ENCODE results near the gene CDKN2D.

DNA sequence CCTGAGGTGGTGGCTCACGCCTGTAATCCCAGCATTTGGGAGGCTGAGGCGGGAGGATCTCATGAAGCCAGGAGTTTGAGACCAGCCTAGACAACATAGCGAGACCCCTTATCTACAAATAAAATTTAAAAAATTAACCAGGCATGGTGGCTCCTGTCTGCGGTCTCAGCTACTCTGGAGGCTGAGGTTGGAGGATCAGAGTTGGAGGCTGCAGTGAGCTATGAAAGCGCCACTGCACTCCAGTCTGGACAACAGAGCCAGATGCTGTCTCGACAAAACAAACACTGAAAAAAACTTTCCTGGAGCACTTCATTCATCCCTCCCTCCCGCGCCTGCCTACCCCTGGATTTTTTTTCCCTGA is 25.7 kb downstream of the CDKN2D start:
- TF ChIP-seq, protein P1, sequence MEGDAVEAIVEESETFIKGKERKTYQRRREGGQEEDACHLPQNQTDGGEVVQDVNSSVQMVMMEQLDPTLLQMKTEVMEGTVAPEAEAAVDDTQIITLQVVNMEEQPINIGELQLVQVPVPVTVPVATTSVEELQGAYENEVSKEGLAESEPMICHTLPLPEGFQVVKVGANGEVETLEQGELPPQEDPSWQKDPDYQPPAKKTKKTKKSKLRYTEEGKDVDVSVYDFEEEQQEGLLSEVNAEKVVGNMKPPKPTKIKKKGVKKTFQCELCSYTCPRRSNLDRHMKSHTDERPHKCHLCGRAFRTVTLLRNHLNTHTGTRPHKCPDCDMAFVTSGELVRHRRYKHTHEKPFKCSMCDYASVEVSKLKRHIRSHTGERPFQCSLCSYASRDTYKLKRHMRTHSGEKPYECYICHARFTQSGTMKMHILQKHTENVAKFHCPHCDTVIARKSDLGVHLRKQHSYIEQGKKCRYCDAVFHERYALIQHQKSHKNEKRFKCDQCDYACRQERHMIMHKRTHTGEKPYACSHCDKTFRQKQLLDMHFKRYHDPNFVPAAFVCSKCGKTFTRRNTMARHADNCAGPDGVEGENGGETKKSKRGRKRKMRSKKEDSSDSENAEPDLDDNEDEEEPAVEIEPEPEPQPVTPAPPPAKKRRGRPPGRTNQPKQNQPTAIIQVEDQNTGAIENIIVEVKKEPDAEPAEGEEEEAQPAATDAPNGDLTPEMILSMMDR (IDR thresholded peaks at IDR 0.05), result no peak
- no peak for TF ChIP-seq POLR2A (IDR thresholded peaks at IDR 0.05)
